ENCODE results near the gene ZNF438.

The ZNF438 gene

DNA sequence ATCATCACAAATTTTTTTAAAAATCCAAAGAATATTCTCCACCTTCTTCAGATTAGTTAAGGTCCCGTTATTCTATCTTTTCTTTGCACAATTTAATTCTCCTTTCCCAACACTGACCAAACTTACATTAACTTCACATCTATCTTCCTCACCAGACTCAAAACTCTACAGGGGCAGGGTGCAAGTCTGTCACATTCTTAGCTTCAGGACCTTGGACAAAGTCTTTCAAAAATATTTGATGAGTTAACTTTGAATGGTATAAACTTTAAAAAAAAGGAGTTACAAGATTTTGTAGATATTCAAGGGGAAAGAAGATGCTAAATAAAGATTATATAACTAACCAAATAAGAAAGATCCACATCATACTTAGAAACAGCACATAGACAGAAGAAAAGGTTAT, 132.7 kb downstream of the ZNF438 start:
- DNase-seq (ENCODE audit: insufficient read length, low spot score) (no peak), FAIRE-seq (no peak)
- no peak for TF ChIP-seq POLR2A (IDR thresholded peaks at IDR 0.05; ENCODE audit: low read depth, low read length)

DNA sequence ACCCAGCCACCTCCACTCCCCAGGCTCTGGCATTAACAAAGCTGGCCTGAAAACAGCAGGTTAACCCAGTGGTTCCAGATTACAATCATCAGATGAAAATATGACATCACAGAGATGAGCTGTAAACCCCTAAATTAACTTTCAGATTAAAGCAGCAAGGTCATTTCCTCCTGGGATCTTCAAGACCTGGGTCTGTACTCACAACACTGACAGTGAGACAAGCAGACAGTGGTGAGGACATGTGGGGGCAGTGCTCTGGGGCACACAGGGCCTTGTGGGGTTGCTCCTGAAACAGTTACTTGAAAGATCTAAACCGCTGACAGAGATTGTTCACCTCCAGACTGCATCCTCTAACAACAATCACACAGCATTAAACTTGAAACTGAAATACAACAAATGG, 134.1 kb downstream of the ZNF438 start:
- DNase-seq (ENCODE audit: insufficient read length, low spot score) (no peak), FAIRE-seq (no peak)
- no peak for TF ChIP-seq POLR2A (IDR thresholded peaks at IDR 0.05; ENCODE audit: low read depth, low read length)

DNA sequence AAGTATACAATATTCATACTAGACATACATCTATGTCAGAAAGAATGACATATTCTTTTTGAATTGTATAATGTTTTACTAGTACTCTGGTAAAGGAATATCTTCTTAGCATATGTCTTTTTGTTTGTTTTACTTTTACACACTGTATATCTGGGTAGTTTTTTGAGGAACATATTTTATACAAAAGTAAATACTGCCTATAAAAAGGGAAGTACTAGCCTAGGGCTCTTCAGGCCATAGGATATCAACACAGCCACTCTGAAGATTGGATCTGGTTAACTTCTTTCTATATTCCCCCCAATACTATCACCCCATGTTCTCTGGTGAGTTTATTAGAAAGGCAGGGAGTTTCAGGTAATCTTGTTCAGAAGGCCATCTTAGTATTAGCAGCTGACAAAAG, 134.6 kb downstream of the ZNF438 start:
- DNase-seq (ENCODE audit: insufficient read length, low spot score) (no peak), FAIRE-seq (no peak)
- no peak for TF ChIP-seq POLR2A (IDR thresholded peaks at IDR 0.05; ENCODE audit: low read depth, low read length)

DNA sequence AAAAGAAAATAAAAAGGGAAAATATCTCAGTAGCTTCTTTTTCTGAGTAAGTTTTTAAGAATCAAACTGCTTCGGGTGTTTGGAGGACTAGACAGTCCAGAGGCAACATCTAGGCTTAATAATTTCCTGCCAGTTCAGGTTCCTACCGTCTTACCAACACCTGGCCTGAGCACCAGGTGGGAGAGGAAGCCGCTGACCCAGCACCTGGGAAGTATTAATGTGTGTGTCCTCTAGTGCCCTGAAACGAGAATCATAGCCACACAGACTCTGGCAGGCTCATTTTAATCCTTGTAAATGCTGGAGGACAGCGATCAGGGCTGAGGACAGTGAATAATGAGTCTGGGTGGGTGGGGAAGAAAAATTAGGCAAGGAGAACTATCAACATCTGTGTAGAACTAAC, 137.4 kb downstream of the ZNF438 start:
- no peak for FAIRE-seq
- DNase-seq (ENCODE audit: insufficient read length, low spot score) = no peak
- TF ChIP-seq POLR2A (IDR thresholded peaks at IDR 0.05; ENCODE audit: low read depth, low read length) = no peak

DNA sequence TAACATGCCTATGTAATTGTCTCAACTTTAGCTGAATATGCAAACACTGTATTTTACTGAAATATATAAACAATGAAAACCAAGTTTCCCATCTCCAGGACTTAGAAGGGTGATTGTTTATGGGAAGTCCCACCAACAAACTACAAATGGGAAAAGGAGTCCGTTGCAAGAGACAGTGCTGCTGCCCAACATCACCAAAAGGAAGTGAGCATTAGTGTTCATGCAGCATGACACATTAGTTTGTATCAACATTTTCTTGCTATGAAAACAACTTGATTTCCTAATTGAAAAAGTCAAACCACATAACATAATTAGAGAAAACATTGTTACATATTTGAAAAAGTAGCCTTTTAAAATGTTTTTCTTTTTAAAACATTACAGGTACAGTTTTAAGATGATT, 138.5 kb downstream of the ZNF438 start:
- FAIRE-seq = peak; percentile 53
- no peak for DNase-seq (ENCODE audit: insufficient read length, low spot score)

DNA sequence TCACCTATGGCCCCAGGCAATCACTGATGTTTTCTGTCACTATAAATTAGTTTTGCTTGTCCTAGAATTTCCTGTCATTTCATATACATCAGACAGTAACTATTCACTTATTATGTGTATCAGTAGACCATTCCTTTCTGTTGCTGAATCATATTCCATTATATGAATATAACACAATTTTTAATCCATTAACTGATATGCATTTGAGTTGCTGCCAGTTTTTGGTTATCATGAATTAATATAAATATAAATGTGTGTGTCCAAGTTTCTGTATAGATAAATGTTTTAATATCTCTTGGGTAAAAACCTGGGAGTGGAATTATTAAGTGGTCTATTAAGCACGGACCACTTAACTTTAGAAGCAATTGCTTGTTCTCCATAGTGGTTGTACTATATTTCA, 143.8 kb downstream of the ZNF438 start:
- FAIRE-seq (no peak), DNase-seq (ENCODE audit: insufficient read length, low spot score) (no peak)
- no peak for TF ChIP-seq POLR2A (IDR thresholded peaks at IDR 0.05; ENCODE audit: low read depth, low read length)

More for the DNA sequence above, 138.5 kb downstream of the ZNF438 start:
- no peak for TF ChIP-seq POLR2A (IDR thresholded peaks at IDR 0.05; ENCODE audit: low read depth, low read length)

DNA sequence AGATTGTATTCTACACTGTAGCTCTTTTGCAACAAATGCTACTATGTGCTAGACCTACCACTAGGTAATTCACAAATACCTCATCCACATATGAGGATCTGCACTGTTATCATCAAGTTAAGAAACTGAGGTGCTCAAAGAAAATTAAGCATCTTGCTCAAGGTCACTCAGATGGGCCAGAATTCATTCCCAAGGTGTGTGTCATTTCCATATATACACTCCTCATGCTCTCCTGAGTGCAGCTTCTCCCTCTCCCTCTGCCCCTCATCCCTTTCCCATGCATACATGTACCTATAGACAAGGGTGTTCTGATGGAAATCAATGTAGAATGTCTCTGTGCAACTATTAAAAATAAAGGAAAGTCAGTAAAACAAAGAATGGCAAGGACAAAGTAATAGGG, 146.2 kb downstream of the ZNF438 start:
- FAIRE-seq = no peak

DNA sequence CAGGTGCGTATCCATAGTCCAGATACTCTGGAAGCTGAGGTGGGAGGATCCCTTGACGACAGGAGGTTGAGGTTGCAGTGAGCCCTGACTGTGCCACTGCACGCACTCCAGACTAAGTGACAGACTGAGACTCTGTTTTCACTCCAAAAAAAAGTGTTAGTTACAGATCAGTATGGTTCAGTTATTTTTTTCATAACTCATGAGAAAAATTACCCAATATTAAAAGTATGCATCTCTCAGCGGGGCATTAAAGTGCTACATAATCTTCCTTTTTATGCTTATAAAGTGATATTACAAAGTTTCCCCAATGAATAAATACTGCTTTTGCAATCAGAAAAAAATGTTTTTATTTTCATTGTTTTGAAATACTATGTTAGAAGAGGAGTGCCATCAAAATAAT, 147.9 kb downstream of the ZNF438 start:
- no peak for TF ChIP-seq POLR2A (IDR thresholded peaks at IDR 0.05; ENCODE audit: low read depth, low read length)
- no peak for DNase-seq (ENCODE audit: insufficient read length, low spot score)
- no peak for FAIRE-seq

More for the DNA sequence above, 146.2 kb downstream of the ZNF438 start:
- no peak for DNase-seq (ENCODE audit: insufficient read length, low spot score)
- TF ChIP-seq POLR2A (IDR thresholded peaks at IDR 0.05; ENCODE audit: low read depth, low read length) = no peak

DNA sequence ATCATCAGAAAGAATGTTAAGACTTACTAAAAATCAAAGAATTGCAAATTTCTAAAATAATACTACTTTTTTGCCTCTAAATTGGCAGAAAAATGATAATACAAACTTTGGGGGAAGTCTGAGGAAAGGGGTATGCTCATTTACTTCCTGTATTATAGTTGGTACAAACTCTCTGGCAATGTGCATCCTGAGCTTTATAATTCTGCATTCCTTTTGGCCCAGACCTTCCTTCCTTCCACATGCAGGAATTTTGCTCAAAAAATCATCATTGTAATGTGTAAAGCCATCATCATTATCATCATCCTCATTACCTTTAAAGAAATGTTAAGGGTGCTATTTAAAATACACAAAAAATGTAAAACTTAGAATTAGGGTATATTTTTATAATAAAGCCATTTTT, 148.5 kb downstream of the ZNF438 start:
- TF ChIP-seq POLR2A (IDR thresholded peaks at IDR 0.05; ENCODE audit: low read depth, low read length) = no peak
- FAIRE-seq (no peak), DNase-seq (ENCODE audit: insufficient read length, low spot score) (no peak)

DNA sequence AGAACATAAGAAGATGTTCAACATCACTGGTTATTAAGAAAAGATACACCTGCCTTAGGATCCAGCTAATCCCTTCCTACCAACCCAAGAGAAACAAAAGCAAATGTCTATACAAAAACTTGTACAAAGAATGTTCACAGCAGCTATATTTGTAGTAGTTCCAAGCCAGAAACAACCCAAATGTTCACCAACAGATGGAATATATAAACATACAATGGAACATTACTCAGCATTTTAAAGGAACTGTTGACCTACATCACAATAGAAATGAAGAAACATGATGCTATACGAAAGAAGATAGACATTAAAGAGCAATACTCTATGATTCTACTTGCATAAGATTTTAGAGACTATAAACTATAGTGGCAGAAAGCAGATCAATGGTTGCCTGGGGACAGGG, 149.4 kb downstream of the ZNF438 start:
- FAIRE-seq = peak; percentile 60
- TF ChIP-seq POLR2A (IDR thresholded peaks at IDR 0.05; ENCODE audit: low read depth, low read length) = no peak
- DNase-seq (ENCODE audit: insufficient read length, low spot score) = no peak

DNA sequence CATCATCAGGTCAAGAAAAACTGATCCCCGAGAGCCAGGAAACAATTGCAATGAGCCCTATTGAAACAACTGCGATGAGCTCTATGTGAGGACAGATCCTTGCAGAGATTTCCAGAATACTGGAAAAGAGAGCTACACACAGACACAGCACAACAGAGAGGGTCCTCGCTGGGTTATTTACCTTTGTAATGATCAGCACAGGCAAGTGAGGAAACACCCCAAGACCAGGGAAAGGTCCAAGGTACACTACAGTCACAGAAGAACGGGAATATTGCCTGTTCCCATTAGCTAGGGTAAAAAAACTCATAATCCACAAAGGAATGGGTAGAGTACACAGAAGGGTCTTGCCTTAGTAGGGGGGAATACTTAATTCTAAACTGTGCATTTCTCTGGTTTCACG, 152.7 kb downstream of the ZNF438 start:
- FAIRE-seq = no peak
- TF ChIP-seq POLR2A (IDR thresholded peaks at IDR 0.05; ENCODE audit: low read depth, low read length) = no peak

DNA sequence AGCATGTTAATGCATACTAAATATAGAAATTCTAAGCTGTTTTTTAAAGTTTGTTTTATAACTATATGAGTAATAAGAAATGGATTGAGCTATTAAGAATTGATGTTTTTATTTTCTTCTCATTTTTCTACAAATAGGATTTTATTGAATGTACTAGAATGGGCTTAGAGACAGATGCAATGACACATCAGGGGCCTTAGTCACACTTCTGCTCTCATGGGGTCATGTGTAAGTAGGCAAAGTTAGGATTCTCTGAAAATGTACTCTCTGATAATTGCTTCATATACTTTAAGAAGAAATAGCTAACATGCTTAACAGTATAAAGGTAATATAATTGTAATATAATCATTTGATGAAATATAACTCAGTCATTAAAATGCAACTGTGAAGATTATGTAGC, 154.6 kb downstream of the ZNF438 start:
- FAIRE-seq = no peak
- DNase-seq (ENCODE audit: insufficient read length, low spot score) = no peak
- no peak for TF ChIP-seq POLR2A (IDR thresholded peaks at IDR 0.05; ENCODE audit: low read depth, low read length)

More for the DNA sequence above, 152.7 kb downstream of the ZNF438 start:
- DNase-seq (ENCODE audit: insufficient read length, low spot score) = no peak

DNA sequence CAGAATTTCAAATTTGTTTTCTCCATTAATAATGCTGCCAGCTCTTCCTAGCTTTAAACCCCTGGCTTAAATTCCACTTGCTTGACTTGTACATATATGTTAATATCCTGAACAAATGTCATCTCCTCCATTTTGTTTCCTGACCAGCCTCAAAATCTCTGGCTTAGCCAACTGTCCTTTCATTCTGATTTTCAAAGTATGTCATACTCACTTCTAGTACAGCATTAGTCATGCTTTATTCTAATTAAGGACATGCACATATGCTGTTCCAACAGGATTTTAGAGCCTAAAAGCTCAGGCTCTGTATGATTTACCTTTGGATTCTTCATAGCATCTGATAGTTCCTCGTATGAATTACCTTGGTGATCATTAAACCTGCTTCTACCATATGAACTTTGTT, 158.3 kb downstream of the ZNF438 start:
- no peak for DNase-seq (ENCODE audit: insufficient read length, low spot score)
- FAIRE-seq = peak; percentile 6
- TF ChIP-seq POLR2A (IDR thresholded peaks at IDR 0.05; ENCODE audit: low read depth, low read length) = no peak

DNA sequence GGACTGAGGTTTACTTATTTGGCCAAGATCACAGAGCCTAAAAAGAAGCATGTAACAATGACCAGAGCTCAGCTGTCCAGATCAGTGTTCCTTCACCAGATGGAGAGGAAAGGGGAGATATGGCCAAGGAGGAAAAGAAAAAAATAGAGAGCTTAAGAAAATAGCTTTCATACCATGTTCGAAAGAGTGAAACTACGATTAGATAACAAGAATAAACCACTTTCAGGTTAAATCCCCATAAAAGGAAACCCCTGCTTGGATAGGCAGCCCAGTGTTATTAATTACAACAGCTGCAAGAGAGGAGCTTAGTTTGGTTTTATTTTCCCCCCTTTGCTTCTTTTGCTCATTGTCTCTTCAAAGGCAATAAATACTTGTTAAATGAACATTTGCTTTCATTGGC, 160.8 kb downstream of the ZNF438 start:
- DNase-seq (ENCODE audit: insufficient read length, low spot score) = no peak
- FAIRE-seq = no peak
- TF ChIP-seq POLR2A (IDR thresholded peaks at IDR 0.05; ENCODE audit: low read depth, low read length) = no peak

DNA sequence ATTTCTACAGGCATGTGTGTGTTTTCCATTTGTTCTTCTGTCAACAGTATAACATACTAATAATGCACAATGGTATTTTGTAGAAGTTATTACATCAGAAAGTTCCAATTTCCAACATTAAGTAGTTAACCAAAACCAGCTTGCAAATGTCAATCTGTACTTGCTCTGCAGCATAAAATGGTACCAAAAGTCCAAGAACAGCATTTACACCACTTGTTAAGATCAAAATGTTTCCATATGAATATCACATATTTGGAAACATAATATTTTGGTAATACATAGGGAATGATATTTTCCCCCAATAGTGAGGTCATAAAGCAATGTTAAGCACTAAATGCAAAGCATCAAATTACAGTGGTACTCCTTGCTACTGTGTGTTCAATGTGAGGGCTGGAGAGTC, 162.1 kb downstream of the ZNF438 start:
- DNase-seq (ENCODE audit: insufficient read length, low spot score) (no peak), FAIRE-seq (no peak)
- TF ChIP-seq POLR2A (IDR thresholded peaks at IDR 0.05; ENCODE audit: low read depth, low read length) = no peak

DNA sequence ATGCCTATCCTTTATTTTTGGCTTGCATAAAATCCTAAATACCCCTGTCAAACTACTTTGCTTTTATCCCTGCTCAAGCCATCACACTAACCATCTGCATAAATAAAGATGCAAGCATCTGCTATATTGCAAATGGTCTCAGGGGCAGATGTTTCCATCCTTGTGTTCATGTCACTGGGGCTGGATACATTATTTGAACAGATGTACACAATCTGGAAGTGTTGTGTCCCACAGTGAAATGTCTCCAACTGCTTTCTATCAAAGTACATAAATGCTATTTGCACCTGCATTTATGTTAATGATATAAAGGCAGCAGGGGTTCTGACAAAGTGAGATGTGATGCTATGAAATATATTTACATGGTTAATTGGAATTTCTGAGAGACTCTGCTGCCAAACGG, 163.1 kb downstream of the ZNF438 start:
- DNase-seq (ENCODE audit: insufficient read length, low spot score) (no peak), FAIRE-seq (no peak)
- no peak for TF ChIP-seq POLR2A (IDR thresholded peaks at IDR 0.05; ENCODE audit: low read depth, low read length)
